IPS-20b (cell line): ENCODE data around the gene FBXO15.

Source experiments
- H3K27ac ChIP-seq: one replicate; pipeline ENCODE4 v1.5.1; 2013; ENCODE audit warnings: low read length
- H3K27me3 ChIP-seq: 2 replicates; pipeline ENCODE4 v1.6.1; 2013; ENCODE audit warnings: mild to moderate bottlenecking, low read length, inconsistent platforms; ENCODE audit not compliant: insufficient read depth
- H3K36me3 ChIP-seq: 2 replicates; pipeline ENCODE4 v1.6.1; 2013; ENCODE audit warnings: low read depth, mild to moderate bottlenecking, inconsistent platforms, low read length, moderate library complexity; ENCODE audit not compliant: insufficient read depth
- H3K4me1 ChIP-seq: 2 replicates; pipeline ENCODE4 v1.6.1; 2013; ENCODE audit warnings: mild to moderate bottlenecking, control low read depth, inconsistent platforms, low read length, moderate library complexity; ENCODE audit not compliant: insufficient read depth
- H3K4me3 ChIP-seq: 2 replicates; pipeline ENCODE4 v1.5.1; 2013; ENCODE audit warnings: mild to moderate bottlenecking, low read length, inconsistent platforms
- H3K9ac ChIP-seq: 2 replicates; pipeline ENCODE4 v1.6.1; 2013; ENCODE audit warnings: low read depth, mild to moderate bottlenecking, inconsistent platforms, low read length, moderate library complexity
- H3K9me3 ChIP-seq: 2 replicates; pipeline ENCODE4 v1.6.1; 2013; ENCODE audit warnings: mild to moderate bottlenecking, low read depth, low read length, inconsistent platforms; ENCODE audit not compliant: insufficient read depth

The FBXO15 gene

GRCh38 chr18:74178884-74179283, 31.2 kb upstream of the FBXO15 start:
- H3K27ac ChIP-seq, result no peak overlapping the region
- H3K36me3 ChIP-seq, result no peaks in the 10 kb centered on the region
- H3K4me1 ChIP-seq, result 0 out of 2 replicates have a peak, but pooled peaks cover 5% of the 10 kb centered on the region
- H3K9me3 ChIP-seq, result no peaks in the 10 kb centered on the region
- H3K9ac ChIP-seq, result no peak overlapping the region
- H3K27me3 ChIP-seq, result no peaks in the 10 kb centered on the region
- no peak overlapping the region for H3K4me3 ChIP-seq

- Histone ChIP-seq H3K36me3 (no peaks in the 10 kb centered on the region), H3K9me3 (no peaks in the 10 kb centered on the region), H3K27ac (no peak overlapping the region), H3K27me3 (no peaks in the 10 kb centered on the region), H3K9ac (no peak overlapping the region), H3K4me1 (no peaks in the 10 kb centered on the region), H3K4me3 (no peak overlapping the region)
Measured at GRCh38 chr18:74175658-74176057, 28.0 kb upstream of the FBXO15 start.

GRCh38 chr18:74173434-74173750, 25.8 kb upstream of the FBXO15 start:
- no peak overlapping the region for H3K9ac ChIP-seq
- no peak overlapping the region for H3K4me3 ChIP-seq
- no peaks in the 10 kb centered on the region for H3K4me1 ChIP-seq
- H3K36me3 ChIP-seq, result no peaks in the 10 kb centered on the region
- H3K27ac ChIP-seq, result no peak overlapping the region
- H3K9me3 ChIP-seq, result no peaks in the 10 kb centered on the region
- H3K27me3 ChIP-seq, result no peaks in the 10 kb centered on the region

- H3K9me3 ChIP-seq, result no peaks in the 10 kb centered on the region
- no peaks in the 10 kb centered on the region for H3K27me3 ChIP-seq
- H3K4me3 ChIP-seq, result no peak overlapping the region
- no peak overlapping the region for H3K27ac ChIP-seq
- H3K36me3 ChIP-seq, result no peaks in the 10 kb centered on the region
- no peak overlapping the region for H3K9ac ChIP-seq
- H3K4me1 ChIP-seq, result no peaks in the 10 kb centered on the region
Measured at GRCh38 chr18:74172697-74173433, 25.2 kb upstream of the FBXO15 start.

- H3K4me1 ChIP-seq, result no peaks in the 10 kb centered on the region
- no peak overlapping the region for H3K9ac ChIP-seq
- no peak overlapping the region for H3K27ac ChIP-seq
- no peak overlapping the region for H3K4me3 ChIP-seq
- no peaks in the 10 kb centered on the region for H3K9me3 ChIP-seq
- no peaks in the 10 kb centered on the region for H3K36me3 ChIP-seq
- no peaks in the 10 kb centered on the region for H3K27me3 ChIP-seq
Measured at GRCh38 chr18:74171910-74172606, 24.4 kb upstream of the FBXO15 start.

- H3K9ac ChIP-seq, result no peak overlapping the region
- H3K4me3 ChIP-seq, result no peak overlapping the region
- H3K36me3 ChIP-seq, result no peaks in the 10 kb centered on the region
- H3K9me3 ChIP-seq, result no peaks in the 10 kb centered on the region
- H3K27ac ChIP-seq, result no peak overlapping the region
- no peaks in the 10 kb centered on the region for H3K27me3 ChIP-seq
- no peaks in the 10 kb centered on the region for H3K4me1 ChIP-seq
Measured at GRCh38 chr18:74166386-74166785, 18.8 kb upstream of the FBXO15 start.

GRCh38 chr18:74163019-74163660, 15.5 kb upstream of the FBXO15 start:
- Histone ChIP-seq H3K4me3 (no peak overlapping the region), H3K27ac (no peak overlapping the region), H3K9me3 (no peaks in the 10 kb centered on the region), H3K27me3 (no peaks in the 10 kb centered on the region), H3K9ac (no peak overlapping the region), H3K36me3 (peaks cover 28% of the 10 kb centered on the region), H3K4me1 (no peaks in the 10 kb centered on the region)

GRCh38 chr18:74155276-74155675, 7.6 kb upstream of the FBXO15 start:
- H3K36me3 ChIP-seq, result peaks cover 69% of the 10 kb centered on the region
- H3K27me3 ChIP-seq, result no peaks in the 10 kb centered on the region
- H3K9ac ChIP-seq, result no peak overlapping the region
- no peaks in the 10 kb centered on the region for H3K9me3 ChIP-seq
- H3K27ac ChIP-seq, result no peak overlapping the region
- no peaks in the 10 kb centered on the region for H3K4me1 ChIP-seq
- no peak overlapping the region for H3K4me3 ChIP-seq

- Histone ChIP-seq H3K9ac (no peak overlapping the region), H3K27ac (no peak overlapping the region), H3K4me3 (no peak overlapping the region), H3K4me1 (no peaks in the 10 kb centered on the region; the same call in 1 of the 2 replicates), H3K36me3 (peaks cover 70% of the 10 kb centered on the region), H3K27me3 (no peaks in the 10 kb centered on the region), H3K9me3 (no peaks in the 10 kb centered on the region)
Measured at GRCh38 chr18:74154716-74155115, 7.1 kb upstream of the FBXO15 start.

GRCh38 chr18:74153793-74154192, 6.2 kb upstream of the FBXO15 start:
- Histone ChIP-seq H3K4me1 (peaks cover 3% of the 10 kb centered on the region; the same call in 1 of the 2 replicates), H3K36me3 (peaks cover 64% of the 10 kb centered on the region), H3K27ac (no peak overlapping the region), H3K4me3 (no peak overlapping the region), H3K27me3 (no peaks in the 10 kb centered on the region), H3K9ac (no peak overlapping the region), H3K9me3 (no peaks in the 10 kb centered on the region)

GRCh38 chr18:74153377-74153776, 5.7 kb upstream of the FBXO15 start:
- Histone ChIP-seq H3K27me3 (no peaks in the 10 kb centered on the region), H3K4me3 (no peak overlapping the region), H3K4me1 (peaks cover 3% of the 10 kb centered on the region; the same call in 1 of the 2 replicates), H3K9me3 (no peaks in the 10 kb centered on the region), H3K36me3 (peaks cover 60% of the 10 kb centered on the region), H3K9ac (no peak overlapping the region), H3K27ac (no peak overlapping the region)

- H3K36me3 ChIP-seq, result peaks cover 54% of the 10 kb centered on the region
- H3K27ac ChIP-seq, result no peak overlapping the region
- no peak overlapping the region for H3K9ac ChIP-seq
Measured at GRCh38 chr18:74152857-74153256, 5.2 kb upstream of the FBXO15 start.

More at GRCh38 chr18:74152857-74153256, 5.2 kb upstream of the FBXO15 start:
- Histone ChIP-seq H3K9me3 (no peaks in the 10 kb centered on the region), H3K4me3 (no peak overlapping the region), H3K27me3 (no peaks in the 10 kb centered on the region), H3K4me1 (peaks cover 3% of the 10 kb centered on the region; the same call in 1 of the 2 replicates)
